ENCODE measurements around the gene CCL18. TPM values are rescaled to one million over a fixed set of nuclear protein-coding genes. Genes with fewer than 3 reads are reported as not detected.

CCL18 gene
- total and polyA plus RNA-seq, 2 of the 8 experiments (the other 6 are each of a cell fraction or from before 2014, with no cell fraction given), result not detected

DNA sequence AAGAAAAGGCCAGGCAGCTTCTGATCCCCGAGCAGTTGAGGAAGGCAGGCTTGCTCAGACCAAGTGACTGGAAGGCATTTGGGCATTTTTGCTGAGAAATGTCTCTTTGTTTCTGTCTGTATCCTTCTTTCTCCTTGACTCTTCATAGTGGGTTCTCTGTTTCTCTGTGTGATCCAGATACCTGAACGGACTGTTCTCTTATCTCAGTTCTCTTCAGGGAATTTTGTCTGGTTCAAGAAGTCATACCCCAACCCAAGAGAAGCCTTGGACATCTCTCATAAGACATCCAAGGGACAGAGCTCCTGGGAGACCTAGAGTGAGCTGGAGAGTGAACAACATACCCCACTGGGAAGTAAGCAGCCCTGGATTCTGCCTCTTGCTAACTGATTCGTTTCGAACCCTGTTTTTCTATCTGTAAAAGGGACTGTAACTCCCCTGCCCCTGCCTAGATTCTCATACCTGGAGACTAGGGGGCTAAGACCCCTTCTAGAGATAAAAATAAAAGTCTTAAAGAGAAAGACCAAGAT, 25.3 kb downstream of the CCL18 start (continued):
- TF ChIP-seq, protein P1, sequence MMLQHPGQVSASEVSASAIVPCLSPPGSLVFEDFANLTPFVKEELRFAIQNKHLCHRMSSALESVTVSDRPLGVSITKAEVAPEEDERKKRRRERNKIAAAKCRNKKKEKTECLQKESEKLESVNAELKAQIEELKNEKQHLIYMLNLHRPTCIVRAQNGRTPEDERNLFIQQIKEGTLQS (IDR thresholded peaks at IDR 0.05; ENCODE audit: insufficient read depth, low read depth, low read length), result no peak
- TF ChIP-seq, protein P2, sequence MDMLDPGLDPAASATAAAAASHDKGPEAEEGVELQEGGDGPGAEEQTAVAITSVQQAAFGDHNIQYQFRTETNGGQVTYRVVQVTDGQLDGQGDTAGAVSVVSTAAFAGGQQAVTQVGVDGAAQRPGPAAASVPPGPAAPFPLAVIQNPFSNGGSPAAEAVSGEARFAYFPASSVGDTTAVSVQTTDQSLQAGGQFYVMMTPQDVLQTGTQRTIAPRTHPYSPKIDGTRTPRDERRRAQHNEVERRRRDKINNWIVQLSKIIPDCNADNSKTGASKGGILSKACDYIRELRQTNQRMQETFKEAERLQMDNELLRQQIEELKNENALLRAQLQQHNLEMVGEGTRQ (IDR thresholded peaks at IDR 0.05; ENCODE audit: low read length), result no peak

All from H1 (cell line).